Caki2 (cell line): ENCODE measurements around the gene OTOG. TPM values are rescaled to one million over a fixed set of nuclear protein-coding genes. Genes with fewer than 3 reads are reported as not detected.

Source experiments
- DNase-seq: peaks from one replicate; pipeline ENCODE4 v3.0.0-alpha.2; 2015; ENCODE audit warnings: low read depth
- in situ Hi-C: cut with HindIII; loops from 2 replicates; pipeline ENCODE4 v1.10.0; 2016; ENCODE audit warnings: low sequenced_read_pairs, low pct_unique_long_range_greater_than_20kb, mixed read lengths
- total RNA-seq: library from RNA; depleted of rRNA; stranded (reverse); fragments of >200 nt; shearing (Covaris generic); gene quantifications from 2 replicates; pipeline ENCODE4 v1.2.3, GENCODE V29; 2014; ENCODE audit warnings: low replicate concordance

OTOG gene
- total RNA-seq, 1 experiment from 2014 or later = not detected

- in situ Hi-C loops = no loop called here
- no peak for DNase-seq
Observed at GRCh38 chr11:17649696-17650095, 102.6 kb downstream of the OTOG start.

GRCh38 chr11:17650127-17650911 is 103.3 kb downstream of the OTOG start:
- in situ Hi-C loops = no loop called here
- DNase-seq = no peak

- in situ Hi-C loops = no loop called here
- no peak for DNase-seq
Observed at GRCh38 chr11:17651061-17651460, 104.0 kb downstream of the OTOG start.

GRCh38 chr11:17651681-17652080 is 104.6 kb downstream of the OTOG start:
- DNase-seq = no peak
- in situ Hi-C loops = no loop called here

- DNase-seq = no peak
- in situ Hi-C loops = no loop called here
Observed at GRCh38 chr11:17652556-17652955, 105.5 kb downstream of the OTOG start.

- in situ Hi-C loops = no loop called here
- no peak for DNase-seq
Observed at GRCh38 chr11:17653611-17654010, 106.6 kb downstream of the OTOG start.

- DNase-seq = no peak
- in situ Hi-C loops = no loop called here
Observed at GRCh38 chr11:17655682-17656081, 108.6 kb downstream of the OTOG start.

- in situ Hi-C loops = no loop called here
- DNase-seq = no peak
Observed at GRCh38 chr11:17658211-17658610, 111.2 kb downstream of the OTOG start.

GRCh38 chr11:17668166-17668565 is 121.1 kb downstream of the OTOG start:
- DNase-seq = no peak
- in situ Hi-C loops = no loop called here

GRCh38 chr11:17672469-17672868 is 125.4 kb downstream of the OTOG start:
- DNase-seq = no peak
- in situ Hi-C loops = no loop called here

GRCh38 chr11:17673951-17674350 is 126.9 kb downstream of the OTOG start:
- no peak for DNase-seq
- in situ Hi-C loops = no loop called here

GRCh38 chr11:17682848-17683247 is 135.8 kb downstream of the OTOG start:
- no peak for DNase-seq
- in situ Hi-C loops = no loop called here

- peak; percentile 50 for DNase-seq
- in situ Hi-C loops = no loop called here
Observed at GRCh38 chr11:17683377-17684161, 136.5 kb downstream of the OTOG start.

GRCh38 chr11:17684550-17684949 is 137.5 kb downstream of the OTOG start:
- no peak for DNase-seq
- in situ Hi-C loops = no loop called here

GRCh38 chr11:17686231-17686980 is 139.3 kb downstream of the OTOG start:
- DNase-seq = no peak
- in situ Hi-C loops = no loop called here

GRCh38 chr11:17687946-17688670 is 141.0 kb downstream of the OTOG start:
- in situ Hi-C loops = no loop called here

GRCh38 chr11:17691550-17691949 is 144.5 kb downstream of the OTOG start:
- in situ Hi-C loops = no loop called here
- no peak for DNase-seq

More at GRCh38 chr11:17687946-17688670, 141.0 kb downstream of the OTOG start:
- DNase-seq = no peak

- in situ Hi-C loops = no loop called here
Observed at GRCh38 chr11:17691976-17692375, 144.9 kb downstream of the OTOG start.

More at GRCh38 chr11:17691976-17692375, 144.9 kb downstream of the OTOG start:
- DNase-seq = no peak
